Astrocyte (in vitro differentiated cells and primary cell): ENCODE data around the gene PGAM5.

Experiments
- EZH2 ChIP-seq: IDR thresholded peaks from 2 replicates; pipeline ENCODE4 v1.6.1; 2012; ENCODE audit warnings: mild to moderate bottlenecking, low read length, inconsistent platforms; ENCODE audit not compliant: insufficient read depth
- TF ChIP-seq, protein P1 (sequence below): IDR thresholded peaks from 2 replicates; pipeline ENCODE4 v1.5.1; 2011; ENCODE audit warnings: low read depth, mild to moderate bottlenecking, inconsistent platforms, low read length, moderate library complexity; ENCODE audit not compliant: insufficient read depth

- TF ChIP-seq, protein P1, sequence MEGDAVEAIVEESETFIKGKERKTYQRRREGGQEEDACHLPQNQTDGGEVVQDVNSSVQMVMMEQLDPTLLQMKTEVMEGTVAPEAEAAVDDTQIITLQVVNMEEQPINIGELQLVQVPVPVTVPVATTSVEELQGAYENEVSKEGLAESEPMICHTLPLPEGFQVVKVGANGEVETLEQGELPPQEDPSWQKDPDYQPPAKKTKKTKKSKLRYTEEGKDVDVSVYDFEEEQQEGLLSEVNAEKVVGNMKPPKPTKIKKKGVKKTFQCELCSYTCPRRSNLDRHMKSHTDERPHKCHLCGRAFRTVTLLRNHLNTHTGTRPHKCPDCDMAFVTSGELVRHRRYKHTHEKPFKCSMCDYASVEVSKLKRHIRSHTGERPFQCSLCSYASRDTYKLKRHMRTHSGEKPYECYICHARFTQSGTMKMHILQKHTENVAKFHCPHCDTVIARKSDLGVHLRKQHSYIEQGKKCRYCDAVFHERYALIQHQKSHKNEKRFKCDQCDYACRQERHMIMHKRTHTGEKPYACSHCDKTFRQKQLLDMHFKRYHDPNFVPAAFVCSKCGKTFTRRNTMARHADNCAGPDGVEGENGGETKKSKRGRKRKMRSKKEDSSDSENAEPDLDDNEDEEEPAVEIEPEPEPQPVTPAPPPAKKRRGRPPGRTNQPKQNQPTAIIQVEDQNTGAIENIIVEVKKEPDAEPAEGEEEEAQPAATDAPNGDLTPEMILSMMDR = no peak
- TF ChIP-seq EZH2 = no peak
Measured at GRCh38 chr12:132735496-132735895, 24.9 kb downstream of the PGAM5 start.
